ENCODE data around the gene POU2F1. TPM values are rescaled to one million over a fixed set of nuclear protein-coding genes. Genes with fewer than 3 reads are reported as not detected.

POU2F1 gene
- total and polyA plus RNA-seq, 11 donors, result 2.4 to 13.4 (median 8.8) TPM

DNA sequence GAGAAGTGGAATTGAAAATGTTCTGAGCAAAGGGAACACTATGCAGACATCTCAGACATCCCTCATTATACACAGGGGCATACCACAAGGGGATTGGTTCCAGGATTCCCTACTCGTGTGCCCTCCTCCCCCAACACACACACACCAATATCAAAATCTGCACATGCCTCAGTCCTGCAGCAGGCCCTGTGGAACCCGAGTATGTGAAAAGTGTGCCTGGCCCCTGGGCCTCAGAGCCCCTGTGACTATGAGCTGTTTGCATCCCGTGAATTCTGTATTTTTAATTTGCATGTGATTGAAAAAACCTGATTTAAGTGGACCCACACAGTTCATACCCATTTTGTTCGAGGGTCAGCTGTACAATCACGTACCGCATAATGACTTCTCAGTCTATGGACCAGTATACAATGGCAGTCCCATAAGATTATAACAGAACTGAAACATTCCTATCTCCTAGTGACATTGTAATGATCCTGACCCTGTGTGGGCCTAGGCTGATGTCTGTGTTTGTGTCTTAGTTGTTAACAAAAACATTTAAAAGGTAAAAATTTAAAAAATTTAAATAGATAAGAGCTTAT, 11.3 kb downstream of the POU2F1 start:
- H3K27ac ChIP-seq, result no peak overlapping the region
- peaks cover 0 to 43% (median 20%) of the 10 kb centered on the region in 12 donors for H3K4me1 ChIP-seq
- DNase-seq, result no peak
- no peaks in the 10 kb centered on the region for H3K9me3 ChIP-seq
- ATAC-seq, result no peak
- H3K4me3 ChIP-seq, result no peak overlapping the region
- TF ChIP-seq CTCF (IDR thresholded peaks at IDR 0.05) (no peak), POLR2A (IDR thresholded peaks at IDR 0.05) (no peak)
- H3K36me3 ChIP-seq, result no peaks in the 10 kb centered on the region
- intact Hi-C loops (cut with DNase I), result no loop called here
- 77 to 88% (median 80%) methylated on average over 6 of the region's 6 CpGs for WGBS, 4 donors
- H3K27me3 ChIP-seq, result no peaks in the 10 kb centered on the region

- no peak overlapping the region for H3K27ac ChIP-seq
- no peaks in the 10 kb centered on the region for H3K27me3 ChIP-seq
- WGBS, 4 donors, result 95 to 98% (median 96%) methylated on average over 2 of the region's 2 CpGs
- DNase-seq, result no peak
- intact Hi-C loops (cut with DNase I), result no loop called here
- TF ChIP-seq POLR2A (IDR thresholded peaks at IDR 0.05) (no peak), CTCF (IDR thresholded peaks at IDR 0.05) (no peak)
- no peak for ATAC-seq
- no peaks in the 10 kb centered on the region for H3K9me3 ChIP-seq
- H3K36me3 ChIP-seq, result no peaks in the 10 kb centered on the region
- H3K4me1 ChIP-seq, result peaks cover 0 to 38% (median 22%) of the 10 kb centered on the region in 12 donors
- H3K4me3 ChIP-seq, result no peak overlapping the region
These were observed 12.1 kb downstream of the POU2F1 start for GRCh38 chr1:167232801-167233200.

- ATAC-seq (no peak), DNase-seq (no peak)
- 81 to 89% (median 86%) methylated on average over 1 of the region's 1 CpG for WGBS, 4 donors
- Histone ChIP-seq H3K9me3 (no peaks in the 10 kb centered on the region), H3K4me3 (no peak overlapping the region), H3K36me3 (no peaks in the 10 kb centered on the region), H3K27ac (no peak overlapping the region), H3K27me3 (no peaks in the 10 kb centered on the region), H3K4me1 (peaks cover 0 to 36% (median 22%) of the 10 kb centered on the region in 12 donors)
- intact Hi-C loops (cut with DNase I), result no loop called here
- no peak for TF ChIP-seq POLR2A (IDR thresholded peaks at IDR 0.05)
- TF ChIP-seq CTCF (IDR thresholded peaks at IDR 0.05), result no peak
These were observed 12.7 kb downstream of the POU2F1 start for GRCh38 chr1:167233373-167233772.

GRCh38 chr1:167237000-167237399, 16.3 kb downstream of the POU2F1 start:
- intact Hi-C loops (cut with DNase I), result no loop called here

More at GRCh38 chr1:167237000-167237399, 16.3 kb downstream of the POU2F1 start:
- H3K27me3 ChIP-seq, result no peaks in the 10 kb centered on the region
- no peak overlapping the region for H3K27ac ChIP-seq
- H3K36me3 ChIP-seq, result no peaks in the 10 kb centered on the region
- H3K4me3 ChIP-seq, result no peak overlapping the region
- ATAC-seq, result no peak
- H3K4me1 ChIP-seq, result peaks cover 0 to 24% (median 13%) of the 10 kb centered on the region in 12 donors
- TF ChIP-seq POLR2A (IDR thresholded peaks at IDR 0.05) (no peak), CTCF (IDR thresholded peaks at IDR 0.05) (no peak)
- no peaks in the 10 kb centered on the region for H3K9me3 ChIP-seq
- DNase-seq, result no peak
- WGBS, 4 donors, result 53 to 64% (median 58%) methylated on average over 3 of the region's 3 CpGs
